GM21786 (cell line): Measurements from ENCODE around the gene CACNG7.
"Not testable (repeated sequence)": the region's sequence is repeated elsewhere in the genome, so short reads cannot be mapped to it uniquely, and the experiment has no call there.

ENCODE experiments used
- ATAC-seq: cut with Tn5 transposase; IDR thresholded peaks from one replicate; pipeline ENCODE4 v1.9.1; 2021; ENCODE audit not compliant: unreplicated experiment

The CACNG7 gene

DNA sequence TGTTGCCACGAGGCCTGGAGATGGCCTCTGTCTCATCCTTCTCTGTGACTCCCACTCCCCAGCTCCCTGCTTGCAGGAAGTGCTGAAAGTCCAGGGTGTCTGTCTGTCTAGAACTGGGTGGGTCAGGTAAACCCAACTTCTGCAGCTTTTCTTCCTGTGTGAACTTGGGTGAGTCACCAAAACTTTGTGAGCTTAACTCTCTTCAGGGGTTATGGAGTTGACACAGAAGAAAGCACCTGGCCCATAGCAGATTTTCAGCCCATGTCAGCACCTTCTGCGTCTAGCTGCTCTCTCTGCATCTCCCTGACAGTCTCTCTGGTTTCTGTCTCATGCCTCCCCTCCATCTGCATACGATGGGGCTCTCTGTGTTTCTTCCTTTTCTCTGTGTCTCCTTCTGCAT is 4.2 kb upstream of the CACNG7 start:
- ATAC-seq, result no peak

DNA sequence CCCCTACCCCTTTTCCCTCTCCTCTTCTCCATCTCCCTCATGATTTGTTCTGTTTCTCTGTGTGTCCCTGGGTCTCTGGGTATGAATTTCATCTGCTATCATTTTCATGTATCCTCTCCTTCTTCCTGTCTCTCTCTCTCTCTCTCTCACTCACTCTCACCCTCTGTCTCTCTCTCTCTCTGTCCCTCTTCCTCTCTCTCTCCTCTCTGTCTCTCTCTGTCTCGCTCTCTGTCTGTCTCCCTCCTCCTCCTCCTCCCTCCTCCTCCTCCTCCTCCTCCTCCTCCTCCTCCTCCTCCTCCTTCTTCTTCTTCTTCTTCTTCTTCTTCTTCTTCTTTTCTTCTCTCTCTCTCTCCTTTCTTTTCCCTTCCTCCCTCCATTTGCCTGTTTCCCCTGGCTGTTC is 3.3 kb upstream of the CACNG7 start:
- no peak for ATAC-seq

DNA sequence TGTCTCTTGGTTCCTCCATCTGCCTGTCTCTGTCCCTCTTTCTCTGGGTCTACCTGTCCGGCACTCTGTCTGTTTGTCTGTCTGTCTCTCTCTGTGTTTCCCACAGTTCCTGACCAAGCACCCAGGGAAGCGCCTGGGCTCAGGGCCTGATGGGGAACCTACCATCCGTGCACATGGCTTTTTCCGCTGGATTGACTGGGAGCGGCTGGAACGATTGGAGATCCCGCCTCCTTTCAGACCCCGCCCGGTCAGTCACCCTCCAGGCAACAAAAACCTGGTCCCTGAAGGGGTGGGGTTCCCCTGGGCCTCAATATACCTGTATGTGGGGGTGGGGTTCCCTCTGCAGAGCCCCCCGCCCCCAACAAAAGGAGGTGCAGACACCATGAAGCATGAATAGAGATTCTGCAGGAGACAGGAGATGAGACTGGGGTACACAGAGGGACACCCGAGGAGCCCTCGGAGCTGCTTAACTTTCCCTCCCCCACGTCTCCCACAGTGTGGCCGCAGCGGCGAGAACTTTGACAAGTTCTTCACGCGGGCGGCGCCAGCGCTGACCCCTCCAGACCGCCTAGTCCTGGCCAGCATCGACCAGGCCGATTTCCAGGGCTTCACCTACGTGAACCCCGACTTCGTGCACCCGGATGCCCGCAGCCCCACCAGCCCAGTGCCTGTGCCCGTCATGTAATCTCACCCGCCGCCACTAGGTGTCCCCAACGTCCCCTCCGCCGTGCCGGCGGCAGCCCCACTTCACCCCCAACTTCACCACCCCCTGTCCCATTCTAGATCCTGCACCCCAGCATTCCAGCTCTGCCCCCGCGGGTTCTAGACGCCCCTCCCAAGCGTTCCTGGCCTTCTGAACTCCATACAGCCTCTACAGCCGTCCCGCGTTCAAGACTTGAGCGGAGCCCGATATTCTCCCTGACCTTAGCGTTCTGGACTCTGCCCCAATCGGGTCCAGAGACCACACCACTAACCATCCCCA is 2.6 kb upstream of the CACNG7 start:
- ATAC-seq, result no peak

DNA sequence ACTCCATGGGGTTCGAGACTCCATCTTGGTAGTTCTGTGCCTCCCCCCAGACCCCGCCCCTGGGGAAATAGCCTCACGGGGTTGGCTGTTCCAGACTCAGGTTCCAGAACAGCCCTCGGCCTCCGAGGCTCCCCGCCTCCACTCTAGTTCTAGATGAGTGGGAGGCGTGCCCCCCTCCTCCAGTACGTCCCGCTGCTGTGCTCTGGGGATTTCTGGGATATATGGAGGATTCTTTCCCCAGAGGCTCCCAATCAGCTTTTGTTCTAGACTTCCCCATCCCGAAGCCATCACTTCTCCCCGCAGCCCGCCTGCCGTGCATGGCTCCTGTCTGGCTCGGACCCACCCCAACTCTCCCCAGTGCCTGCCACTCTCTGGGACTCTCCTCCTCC is 1.9 kb upstream of the CACNG7 start:
- no peak for ATAC-seq

DNA sequence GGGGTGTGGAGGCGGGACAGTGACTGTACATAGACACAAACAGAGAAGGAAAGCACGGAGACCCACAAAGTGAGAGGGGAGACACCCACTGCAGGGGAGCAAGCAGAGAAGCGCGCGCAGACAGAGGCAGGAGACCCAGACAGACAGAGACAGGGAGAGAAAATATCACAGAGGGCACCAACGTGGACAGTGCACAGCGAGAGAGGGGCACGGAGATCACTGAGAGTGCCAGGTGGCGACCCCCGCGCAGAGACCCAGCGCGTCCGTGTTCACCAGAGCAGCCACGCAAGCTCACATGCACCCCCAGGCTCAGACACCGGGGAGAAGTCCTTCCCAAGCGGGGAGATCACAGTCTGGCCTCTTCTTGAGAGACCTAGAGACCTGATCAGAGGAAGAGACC is 1.4 kb upstream of the CACNG7 start:
- ATAC-seq, result no peak

DNA sequence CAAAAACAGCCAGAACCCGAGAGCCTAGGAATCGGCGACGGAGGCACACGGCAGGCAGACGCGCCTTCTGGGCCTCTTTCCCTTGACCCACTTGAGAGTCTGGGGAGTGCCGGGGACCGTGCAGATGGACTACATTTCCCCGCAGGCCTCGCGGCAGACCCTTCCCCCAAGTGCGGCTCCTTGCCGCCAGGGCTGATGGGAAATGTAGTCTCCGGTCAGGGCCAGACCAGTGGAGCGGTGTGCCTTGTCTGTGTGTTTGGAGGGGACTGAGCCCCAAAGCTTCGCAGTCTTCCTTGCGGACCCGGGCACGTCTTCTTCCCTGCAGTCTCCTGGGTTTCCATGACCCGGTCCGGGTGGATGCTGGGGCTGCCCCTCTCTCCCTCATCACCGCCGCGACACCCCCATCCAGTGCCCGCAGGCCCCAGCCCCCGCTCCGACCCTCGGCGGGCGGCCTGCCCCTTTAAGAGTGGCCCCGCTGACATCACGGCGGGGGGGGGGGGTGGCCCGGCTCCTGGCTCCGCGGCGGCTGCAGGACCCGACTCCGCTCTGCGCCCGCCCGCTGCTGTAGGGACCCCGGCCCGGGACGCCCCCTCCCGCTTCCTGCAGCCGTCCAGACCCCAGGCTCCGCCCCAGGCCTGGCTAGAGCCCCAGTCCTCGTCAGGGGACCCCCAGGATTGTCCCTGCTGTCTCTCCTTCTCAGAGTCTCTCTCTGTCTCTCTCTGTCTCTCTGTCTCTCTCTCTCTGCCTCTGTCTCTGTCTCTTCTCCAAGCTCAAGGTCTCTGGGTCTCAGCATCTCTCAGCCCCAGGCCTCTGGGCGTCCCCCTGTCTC is 758 bp upstream of the CACNG7 start:
- ATAC-seq, result no peak

DNA sequence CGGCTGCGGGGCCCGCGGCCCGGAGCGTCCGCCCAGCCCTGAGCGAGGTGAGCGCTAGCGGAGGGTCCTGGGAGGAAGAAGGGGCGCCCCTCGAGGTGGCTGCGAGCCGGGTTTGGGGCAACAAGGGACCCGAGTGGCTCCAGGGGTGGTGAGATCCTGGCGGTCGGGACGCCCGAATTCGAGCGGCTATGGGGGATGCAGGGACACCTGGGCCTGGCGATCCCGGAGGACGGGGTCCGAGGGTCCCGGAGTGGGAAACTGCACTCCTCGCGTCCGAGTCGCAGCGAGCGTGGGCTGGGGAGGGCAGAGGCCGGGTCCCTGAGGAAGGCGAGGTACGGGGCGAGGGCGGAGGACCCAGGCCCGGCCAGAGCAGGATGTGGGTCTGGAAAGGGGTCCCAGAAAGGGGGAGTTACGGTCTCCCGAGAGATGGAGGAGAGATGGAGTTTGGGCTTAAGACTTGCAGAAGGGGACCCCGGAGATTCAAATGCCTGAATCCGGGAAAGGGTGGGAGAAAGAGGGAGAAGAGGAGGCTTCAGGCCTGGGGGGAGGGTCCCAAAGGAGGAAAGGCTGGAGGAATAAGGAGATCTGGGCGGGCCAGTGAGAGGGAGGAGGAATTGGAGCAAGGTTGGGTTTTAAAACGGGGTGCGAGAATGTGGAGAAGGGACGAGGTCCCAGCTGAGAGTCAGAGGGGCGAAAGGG is 542 bp downstream of the CACNG7 start:
- ATAC-seq, result no peak

DNA sequence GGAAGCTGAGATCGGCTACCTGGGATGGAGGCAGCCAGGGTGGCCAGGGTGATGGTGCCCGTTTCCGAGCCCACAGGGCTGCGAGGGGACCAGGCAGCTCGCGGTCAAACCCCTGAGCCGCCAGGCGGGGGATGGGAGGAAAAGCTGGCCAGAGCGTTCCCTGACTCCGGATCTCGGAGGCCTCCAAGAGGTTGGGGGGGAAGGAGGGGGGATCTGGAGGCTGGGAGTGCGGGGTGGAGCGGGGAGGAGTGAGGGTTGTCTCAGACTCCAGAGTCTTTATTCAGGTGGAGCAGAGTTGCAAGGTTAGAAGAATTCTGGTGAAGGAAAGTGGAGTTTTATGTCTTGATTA is 1.1 kb downstream of the CACNG7 start:
- ATAC-seq, result no peak

DNA sequence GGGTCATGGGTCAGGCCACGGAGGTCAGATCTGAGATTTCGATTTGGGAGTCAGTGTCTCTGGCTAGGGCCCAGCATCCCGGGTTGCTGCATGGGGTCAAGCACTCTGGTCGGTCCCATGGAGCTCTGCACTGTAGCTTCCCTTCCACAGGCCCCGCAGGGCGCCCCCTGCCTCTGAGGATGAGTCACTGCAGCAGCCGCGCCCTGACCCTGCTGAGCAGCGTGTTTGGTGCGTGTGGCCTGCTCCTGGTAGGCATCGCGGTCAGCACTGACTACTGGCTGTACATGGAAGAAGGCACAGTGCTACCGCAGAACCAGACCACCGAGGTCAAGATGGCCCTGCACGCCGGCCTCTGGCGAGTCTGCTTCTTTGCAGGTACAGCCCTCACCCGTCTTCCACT is 3.6 kb downstream of the CACNG7 start:
- ATAC-seq, result no peak

DNA sequence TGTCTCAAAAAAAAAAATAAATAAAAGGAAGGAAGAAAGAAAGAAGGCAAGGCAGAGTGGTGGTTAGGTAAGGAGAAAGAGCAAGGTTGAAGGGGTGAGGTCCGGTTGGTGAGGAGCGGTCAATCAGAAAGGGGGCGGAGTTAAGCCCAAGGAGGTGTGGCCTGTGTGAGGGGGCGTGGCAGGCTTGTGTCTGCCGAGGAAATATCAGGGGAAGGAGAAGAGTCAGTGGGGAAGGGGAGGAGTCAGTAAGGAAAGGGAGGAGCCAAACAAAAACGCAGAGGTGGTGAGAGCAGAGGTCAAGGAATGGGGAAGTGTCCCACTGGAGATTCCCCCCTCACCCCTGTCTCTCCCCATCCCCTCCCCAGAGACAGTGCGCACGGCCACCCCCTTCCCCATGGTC is 5.9 kb downstream of the CACNG7 start:
- ATAC-seq, result no peak

DNA sequence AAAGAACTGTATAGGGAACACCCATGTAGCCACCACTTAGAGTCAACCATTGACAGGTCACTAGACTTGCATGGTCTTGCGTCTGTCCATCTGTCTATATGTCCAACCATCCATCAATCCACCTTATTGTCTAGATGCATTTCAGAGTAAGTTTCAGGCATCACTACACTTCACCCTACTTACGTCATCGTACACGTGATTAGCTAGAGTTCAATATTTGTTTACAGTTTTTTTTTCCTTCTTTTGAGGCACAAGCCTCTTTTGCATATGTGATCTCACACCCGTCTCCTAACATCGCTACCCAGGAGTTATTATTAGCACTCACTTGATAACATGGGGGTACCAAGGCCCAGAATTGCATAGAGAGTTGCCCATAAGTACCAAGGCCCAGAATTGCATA is 6.9 kb downstream of the CACNG7 start:
- no peak for ATAC-seq

DNA sequence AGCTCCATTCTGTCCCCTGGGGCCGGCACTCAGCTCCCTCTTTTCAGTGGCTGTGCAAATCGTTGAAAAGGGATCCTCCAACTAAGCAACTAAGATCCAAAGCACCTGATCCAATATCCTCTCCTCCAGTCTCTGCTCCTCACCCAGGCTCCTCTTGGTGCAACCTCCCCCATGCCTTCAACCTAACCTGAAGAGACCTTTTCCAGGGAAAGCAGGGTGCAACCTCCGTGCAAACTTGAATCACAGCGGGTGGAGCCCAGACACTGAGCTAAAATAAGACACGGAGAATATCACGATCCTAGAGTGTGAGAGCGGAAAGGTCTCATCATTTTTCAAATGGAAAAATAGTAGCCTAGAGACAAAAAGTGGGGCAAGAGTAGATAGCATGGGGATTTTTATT is 8.3 kb downstream of the CACNG7 start:
- ATAC-seq, result no peak

DNA sequence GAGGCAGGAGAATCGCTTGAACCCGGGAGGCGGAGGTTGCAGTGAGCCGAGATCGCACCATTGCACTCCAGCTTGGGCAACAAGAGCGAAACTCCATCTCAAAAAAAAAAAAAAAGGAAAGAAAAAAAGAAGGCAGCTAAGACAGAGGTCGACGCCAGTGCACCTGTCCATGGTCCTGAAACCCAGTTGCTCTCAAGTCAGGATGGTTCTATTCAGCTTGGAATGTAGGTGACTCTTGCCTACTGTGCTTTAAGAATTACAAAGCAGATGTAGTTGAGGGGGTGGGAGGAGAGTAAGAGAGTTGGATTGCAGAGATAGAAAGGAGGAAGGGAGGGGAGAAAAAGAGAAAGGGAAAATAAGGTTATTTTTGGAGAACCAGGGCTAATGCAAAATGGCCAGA is 18.7 kb downstream of the CACNG7 start:
- ATAC-seq, result no peak

DNA sequence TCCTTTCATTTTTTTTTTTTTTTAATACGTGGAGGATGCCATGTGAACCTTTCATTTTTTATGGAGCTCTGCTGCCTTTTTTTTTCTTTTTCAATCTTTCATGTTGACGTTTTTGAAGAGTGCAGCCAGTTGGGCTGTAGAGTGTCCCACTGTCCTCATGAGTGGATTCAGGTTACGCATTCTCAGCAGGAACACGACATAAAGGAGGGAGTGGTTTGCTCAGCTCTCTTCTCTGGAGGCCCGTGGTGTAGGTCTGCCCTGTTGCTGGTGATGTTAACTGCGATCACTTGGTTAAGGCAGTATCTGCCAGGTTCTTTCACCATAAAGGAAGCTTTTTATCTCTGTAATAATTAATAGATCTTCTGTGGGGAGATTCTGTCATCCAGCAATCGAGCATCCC is 27.0 kb downstream of the CACNG7 start:
- no peak for ATAC-seq

DNA sequence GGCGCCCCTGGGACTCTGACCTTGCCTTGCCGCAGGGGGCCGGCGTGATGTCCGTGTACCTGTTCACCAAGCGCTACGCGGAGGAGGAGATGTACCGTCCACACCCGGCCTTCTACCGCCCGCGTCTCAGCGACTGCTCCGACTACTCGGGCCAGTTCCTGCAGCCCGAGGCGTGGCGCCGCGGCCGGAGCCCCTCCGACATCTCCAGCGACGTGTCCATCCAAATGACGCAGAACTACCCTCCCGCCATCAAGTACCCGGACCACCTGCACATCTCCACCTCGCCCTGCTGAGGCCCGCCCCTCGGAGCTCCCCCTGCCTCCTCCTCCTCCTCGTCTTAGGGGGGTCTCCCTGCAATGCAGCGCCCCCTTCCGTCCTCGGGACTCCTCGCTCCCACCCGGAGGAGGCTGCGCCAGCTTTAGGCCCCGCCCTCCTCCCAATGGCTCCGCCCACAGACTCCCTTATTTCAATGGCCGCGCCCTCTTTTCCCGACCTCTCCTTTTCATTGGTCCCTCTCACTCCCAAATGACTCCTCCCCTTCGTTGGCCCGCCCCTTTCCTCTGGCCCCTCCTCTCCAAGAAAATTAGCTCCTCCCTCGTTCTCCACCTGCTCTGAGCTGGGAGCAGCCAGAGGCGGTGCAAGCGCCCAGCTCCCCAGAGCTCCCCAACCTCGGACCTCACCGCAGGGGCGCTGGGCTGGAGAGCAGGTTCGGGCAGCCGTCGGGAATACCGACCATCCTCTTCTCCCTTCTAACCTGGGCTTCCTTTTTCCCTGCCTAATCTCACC is 33.1 kb downstream of the CACNG7 start:
- no peak for ATAC-seq

DNA sequence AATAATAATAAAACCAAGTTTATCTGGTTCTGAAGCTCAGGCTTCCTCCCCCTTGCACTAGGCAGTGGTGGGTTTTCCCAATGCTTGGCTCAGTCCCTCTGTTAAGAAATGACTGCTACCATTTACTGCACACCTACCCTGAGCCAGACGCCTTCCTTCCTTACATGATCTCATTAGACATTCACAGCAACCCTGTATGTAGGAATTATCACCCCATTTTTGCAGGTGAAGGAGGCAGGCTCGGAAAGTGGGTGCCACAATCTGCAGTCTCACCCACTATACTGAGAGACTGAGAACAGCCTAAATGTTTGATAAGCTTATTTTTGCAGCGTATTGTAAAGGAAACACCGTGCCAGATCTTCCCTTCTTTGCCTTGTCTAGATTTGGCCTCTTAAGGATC is 35.3 kb downstream of the CACNG7 start:
- ATAC-seq, result no peak

DNA sequence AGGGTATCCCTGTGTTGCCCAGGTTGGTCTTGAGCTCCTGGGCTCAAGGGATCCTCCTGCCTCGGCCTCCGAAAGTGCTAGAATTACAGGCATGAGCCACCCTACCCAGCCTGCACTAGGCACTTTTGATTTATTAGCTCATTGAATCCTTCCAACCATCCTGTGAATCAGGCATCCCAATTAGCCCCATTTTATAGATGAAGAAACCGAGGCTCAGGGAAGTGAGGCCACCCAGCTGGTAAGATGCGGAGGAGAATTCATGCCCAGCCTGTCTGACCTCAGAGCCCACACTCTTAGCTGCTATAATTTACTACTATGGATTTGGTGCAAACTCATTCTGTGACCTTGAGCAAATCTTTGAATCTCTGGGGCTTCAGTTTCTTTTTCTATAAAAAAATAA is 35.9 kb downstream of the CACNG7 start:
- no peak for ATAC-seq

DNA sequence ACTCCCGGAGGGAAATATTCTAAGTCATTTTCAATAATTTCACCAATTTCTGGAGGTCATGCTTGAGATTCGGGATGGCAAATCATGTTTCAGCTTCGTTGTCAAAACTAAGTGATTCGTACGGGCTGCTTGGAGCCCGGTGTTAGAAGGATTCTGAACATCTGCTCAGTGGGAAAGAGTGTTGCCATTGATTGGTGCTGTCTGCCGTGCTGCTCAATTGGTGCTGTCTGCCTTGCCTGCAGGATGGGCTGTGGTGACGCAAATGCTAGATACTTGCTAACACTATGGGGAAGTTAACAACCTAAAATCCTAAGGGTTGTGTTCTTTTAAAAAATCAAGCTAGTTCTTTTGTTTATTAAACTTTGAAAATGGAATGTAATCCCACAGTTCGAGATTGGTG is 36.4 kb downstream of the CACNG7 start:
- no peak for ATAC-seq

DNA sequence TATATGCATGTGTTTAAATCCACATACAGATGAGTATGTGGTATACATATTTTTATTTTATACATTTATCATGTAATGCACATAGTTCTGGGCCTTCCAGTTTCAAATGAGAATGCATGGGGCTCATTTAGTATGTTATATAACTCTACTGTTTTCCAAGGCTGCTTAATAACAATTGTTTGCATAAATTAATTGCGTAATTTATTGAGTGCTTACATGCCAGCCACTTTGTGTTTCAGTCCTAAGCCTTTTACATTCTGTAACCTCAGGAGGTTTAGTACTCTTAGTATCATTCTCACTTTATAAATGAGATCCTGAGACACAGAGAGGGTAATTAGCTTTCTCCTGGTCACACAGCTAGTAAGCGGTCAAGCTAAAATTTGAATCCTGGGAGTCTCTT is 36.9 kb downstream of the CACNG7 start:
- ATAC-seq, result no peak

DNA sequence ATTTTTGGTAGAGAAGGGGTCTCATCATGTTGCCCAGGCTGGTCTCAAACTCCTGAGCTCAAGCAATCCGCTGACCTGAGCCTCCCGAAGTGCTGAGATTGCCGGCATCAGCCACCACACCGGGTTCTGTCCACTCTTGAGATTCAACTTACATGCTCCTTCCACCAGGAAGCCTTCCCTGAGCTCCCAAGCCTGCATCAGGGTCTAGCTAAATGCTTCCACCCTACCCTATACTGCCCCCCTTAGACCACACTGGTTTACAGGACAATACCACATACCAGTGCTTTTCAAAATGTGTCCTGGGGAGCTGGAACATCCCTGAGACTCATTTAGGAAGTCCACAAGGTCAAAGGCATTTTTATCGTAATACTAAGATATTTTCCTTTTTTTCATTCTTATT is 38.5 kb downstream of the CACNG7 start:
- ATAC-seq, result no peak

DNA sequence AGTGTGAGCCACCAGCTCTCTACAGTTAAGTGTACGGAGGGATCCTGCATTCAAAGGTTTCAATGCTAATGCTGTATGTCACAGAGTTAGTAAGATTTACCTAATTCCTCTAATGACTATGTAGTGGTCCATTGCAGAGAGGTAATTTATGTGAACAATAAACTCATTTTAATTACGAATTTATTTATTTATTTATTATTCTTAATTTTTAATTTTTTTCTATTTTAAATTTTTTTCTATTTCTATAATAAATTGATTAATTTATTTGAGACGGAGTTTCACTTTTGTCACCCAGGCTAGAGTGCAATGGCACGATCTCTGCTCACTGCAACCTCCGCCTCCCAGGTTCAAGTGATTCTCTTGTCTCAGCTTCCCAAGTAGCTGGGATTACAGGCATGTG is 39.5 kb downstream of the CACNG7 start:
- ATAC-seq, result not testable (repeated sequence)
